Brain pericyte (primary cell): ENCODE data around the gene OXT.
"Not testable (repeated sequence)": the region's sequence is repeated elsewhere in the genome, so short reads cannot be mapped to it uniquely, and the experiment has no call there.

ENCODE experiments used
- DNase-seq: peaks from one replicate; pipeline ENCODE4 v3.0.0-alpha.2; 2012; ENCODE audit warnings: low read depth, low spot score

OXT gene

DNA sequence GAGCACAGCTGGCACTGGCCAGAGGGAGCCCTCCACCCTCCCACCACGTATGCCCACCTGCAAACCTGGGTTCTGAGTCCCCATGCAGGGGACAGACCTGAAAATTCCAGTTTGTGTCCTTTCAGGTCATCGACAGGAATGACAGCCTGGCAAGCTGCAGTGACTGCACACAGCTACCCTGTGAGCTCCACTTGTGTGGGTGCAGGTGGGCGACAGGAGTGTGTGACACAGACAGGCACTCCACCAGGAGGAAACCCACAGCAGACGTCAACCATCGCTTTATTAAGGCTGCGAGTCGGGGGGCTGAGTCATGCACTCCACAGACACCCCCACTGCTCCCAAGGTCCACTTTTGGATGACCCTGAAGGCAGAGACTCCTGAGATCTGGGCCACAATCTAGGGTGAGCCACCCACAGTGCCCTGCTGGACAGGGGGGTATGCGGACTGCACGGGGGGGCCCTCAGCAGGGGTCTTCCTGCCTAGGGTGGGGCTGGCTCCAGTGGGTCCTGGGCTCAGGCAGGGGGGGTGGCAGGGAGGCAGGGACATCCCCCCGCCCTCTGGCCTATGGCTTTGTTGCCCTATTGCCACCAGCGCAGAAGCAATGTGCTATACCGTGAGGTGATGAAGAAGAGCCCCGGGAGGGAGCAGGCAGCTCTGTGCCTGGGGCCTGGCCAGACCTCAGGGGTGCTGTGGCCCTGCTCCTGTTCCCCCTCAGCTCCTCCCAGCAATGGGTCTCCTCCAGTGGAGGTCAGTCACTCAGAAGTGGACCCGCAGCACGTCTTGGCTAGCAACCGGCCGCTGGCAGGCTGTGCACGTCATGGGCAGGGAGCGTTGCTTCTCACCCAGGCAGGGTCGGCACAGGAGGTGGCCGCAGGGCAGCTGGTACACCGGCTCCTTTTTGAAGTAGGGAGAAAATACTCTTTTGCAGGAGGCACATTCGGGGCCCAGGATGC is 38.2 kb downstream of the OXT start:
- no peak for DNase-seq

DNA sequence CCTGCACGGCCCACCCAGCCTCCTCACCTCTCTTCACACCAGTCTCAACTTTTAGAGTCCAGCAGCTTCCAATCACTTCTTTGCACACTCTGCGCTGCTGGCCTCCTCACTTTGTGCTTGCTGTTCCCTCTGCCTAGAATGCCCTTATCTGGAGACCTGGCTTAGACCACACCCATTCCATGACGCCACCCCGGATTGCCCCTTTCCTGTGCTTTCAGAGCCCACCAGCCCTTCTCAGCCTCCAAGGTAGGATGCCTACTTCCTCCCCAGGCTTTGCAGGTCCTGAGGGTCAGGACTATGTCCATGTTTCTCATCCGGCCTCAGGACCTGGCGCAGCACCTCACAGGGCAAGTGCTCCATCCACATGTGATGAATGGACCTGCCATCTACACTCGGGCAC is 40.1 kb downstream of the OXT start:
- no peak for DNase-seq

DNA sequence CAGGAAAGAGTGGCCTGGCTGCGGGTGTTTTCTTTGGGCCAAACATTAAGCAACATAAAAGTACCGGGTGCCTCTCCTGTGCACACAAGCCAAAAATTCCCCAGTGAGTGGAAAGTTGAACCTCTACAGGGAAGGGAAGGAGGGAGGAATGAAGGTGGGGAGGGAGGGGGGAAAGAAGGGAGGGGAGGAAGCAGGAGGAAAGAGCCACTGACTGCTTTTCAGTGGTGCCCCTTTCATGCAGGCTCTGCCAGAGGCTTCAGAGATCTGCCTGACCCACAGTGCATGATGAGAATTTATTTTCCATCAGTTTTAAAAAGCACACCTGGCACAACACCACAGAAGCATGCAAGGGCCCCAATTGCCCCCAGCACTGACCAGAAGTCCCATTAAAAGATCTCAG is 40.6 kb downstream of the OXT start:
- DNase-seq: no peak

DNA sequence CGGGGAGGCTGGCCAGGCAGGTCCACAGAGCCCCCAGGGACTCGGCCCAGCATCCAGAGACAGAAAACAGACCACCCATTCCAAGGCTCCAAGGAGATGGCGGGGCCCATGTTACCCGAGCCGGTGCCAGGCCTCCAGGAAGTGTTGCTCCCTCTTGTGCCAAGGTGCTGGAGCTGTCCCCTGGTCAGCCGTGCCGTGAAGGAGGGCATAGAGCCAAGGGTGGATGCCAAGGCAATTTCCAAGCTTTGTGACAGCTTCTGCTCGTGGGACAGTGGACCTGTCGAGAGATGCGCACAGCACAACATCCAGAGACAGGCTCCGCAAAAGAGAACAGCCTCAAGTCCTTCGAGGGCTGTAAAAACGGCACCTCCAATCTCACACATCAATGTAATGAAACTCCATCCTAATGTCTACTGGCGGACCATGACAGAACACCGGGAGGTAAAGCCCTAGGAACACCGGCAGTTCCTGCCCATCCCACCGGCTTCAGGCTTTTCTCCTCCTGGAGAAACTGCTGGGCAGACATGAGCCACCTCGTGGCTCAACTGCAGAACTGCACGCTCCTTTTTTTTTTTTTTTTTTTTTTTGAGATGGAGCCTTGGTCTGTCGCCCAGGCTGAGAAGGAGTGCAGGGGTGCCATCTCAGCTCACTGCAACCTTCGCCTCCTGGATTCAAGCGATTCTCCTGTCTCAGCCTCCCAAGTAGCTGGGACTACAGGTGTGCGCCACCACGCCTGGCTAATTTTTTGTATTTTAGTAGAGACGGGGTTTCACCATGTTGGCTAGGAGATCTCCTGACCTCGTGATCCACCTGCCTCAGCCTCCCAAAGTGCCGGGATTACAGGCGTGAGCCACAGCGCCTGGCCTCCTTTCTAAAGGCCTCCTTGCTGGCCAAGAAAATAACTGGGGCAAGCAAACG is 44.0 kb downstream of the OXT start:
- DNase-seq: no peak

DNA sequence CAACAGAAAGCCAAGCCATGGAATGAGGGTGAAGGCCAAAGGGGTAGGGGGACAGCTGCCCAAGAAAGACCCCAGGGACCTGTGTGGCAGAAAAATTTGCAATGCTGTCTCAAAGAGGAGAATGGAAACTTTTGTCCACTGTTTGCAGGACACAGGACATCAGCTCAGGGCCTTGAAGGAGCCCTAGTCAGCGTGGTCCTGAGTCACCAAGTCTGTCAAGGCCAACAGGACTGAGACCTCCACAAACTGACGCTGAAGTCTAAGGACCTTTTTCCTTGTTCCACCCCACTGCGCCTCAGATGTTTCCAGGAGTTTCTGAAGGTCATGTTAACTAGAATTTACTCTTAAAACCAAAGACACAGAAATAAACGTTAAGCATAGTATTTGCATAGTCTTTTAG is 44.9 kb downstream of the OXT start:
- no peak for DNase-seq

DNA sequence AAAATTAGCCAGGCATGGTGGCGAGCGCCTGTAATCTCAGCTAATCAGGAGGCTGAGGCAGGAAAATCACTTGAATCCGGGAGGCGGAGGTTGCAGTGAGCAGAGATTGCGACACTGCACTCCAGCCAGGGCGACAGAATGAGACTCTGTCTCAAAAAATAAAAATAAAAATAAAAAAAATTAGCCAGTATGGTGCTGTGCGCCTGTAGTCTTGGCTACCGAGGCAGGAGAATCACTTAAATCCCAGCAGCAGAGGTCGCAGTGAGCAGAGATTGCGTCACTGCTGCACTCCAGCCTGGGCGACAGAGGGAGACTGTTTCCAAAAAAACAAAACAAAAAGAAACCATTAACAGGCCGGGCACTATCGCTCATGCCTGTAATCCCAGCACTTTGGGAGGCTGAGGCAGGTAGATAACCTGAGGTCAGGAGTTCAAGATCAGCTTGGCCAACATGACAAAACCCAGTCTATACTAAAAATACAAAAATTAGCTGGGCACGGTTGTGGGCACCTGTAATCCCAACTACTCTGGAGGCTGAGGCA is 46.5 kb downstream of the OXT start:
- not testable (repeated sequence) for DNase-seq

DNA sequence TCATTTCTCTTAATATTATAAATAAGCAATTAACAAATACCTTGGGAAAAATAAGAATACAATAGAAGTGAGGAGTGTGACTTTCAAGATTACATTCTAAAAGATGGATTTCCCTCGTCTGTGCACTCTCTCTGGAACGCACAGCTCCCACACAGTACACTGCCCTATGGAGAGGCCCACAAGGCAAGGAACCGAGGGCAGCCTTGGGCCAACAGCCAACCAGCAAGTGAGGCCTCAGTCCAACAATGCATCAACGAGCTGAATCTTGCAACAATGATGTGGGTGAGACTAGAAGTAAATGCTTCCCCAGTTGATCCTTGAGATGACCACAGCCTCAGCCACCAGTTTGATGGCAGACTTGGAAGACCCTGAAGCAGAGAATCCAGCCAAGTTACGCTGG is 47.6 kb downstream of the OXT start:
- DNase-seq: no peak

DNA sequence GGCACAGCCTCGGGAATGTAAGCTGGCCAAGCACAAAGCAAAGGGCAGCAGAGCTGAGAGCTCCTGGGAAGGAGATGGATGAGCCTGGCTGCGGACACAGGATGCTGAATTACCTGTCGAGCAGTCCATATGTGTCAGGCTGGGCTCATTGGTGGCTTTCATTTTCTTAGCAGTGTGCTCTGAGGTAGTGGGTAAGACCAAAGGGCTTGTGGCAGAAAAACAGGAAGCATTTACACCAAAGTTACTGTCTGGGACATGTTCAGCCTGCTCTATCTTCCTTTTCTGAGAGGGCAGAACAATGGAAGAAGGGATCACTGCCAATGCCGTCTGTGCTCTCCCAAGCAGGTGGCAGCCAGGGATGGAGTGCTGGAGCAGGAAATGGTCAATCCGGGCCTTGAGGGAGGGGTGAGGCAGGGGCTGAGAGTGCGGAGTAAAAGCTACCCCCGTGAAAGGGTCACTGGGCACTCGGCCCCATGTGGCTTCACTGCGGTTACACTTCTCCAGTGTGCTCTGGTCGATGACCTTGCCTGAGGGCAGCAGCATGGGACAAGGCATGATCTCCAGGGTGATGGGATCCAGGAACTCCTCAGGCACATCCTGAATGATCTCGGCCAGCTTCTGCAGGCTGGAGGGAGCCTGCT is 50.0 kb downstream of the OXT start:
- DNase-seq: no peak
